Ovary (tissue), 3 donors: ENCODE data around the gene CLECL1.

Source experiments
- EP300 ChIP-seq: sonication (generic); formaldehyde crosslinking; IDR thresholded peaks from one replicate; pipeline ENCODE4 v1.6.1; 2017; ENCODE audit warnings: antibody characterized with exemption
- TF ChIP-seq, protein P1 (sequence below), 3 donors: fragments of 450-650 bp in 2 of 3; fragments of 200-600 bp in 1 of 3; IDR thresholded peaks; one replicate each; pipeline versions ENCODE4 v1.5.1 to v1.8.0; 2016 to 2022; ENCODE audit warnings: antibody characterized with exemption in 3 of 3, mild to moderate bottlenecking in 1 of 3
- donor health status: DM: no; HTN: no; CAD: no.

DNA sequence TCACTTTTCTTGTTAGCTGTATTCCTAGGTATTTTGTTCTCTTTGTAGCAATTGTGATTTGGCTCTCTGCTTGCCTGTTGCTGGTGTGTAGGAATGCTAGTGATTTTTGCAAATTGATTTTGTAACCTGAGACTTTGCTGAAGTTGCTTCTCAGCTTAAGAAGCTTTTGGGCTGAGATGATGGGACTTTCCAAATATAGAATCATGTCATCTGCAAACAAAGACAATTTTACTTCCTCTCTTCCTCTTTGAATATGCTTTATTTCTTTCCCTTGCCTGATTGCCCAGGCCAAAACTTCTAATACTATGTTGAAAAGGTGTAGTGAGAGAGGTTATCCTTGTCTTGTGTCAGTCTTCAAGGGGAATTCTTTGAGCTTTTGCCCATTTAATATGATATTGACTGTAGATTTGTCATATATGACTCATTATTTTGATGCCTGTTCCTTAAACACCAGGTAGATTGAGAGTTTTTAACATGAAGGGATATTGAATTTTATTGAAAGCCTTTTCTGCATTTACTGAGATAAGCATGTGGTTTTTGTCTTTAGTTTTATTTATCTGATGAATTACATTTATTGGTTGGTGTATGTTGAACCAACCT, 26.7 kb downstream of the CLECL1 start:
- TF ChIP-seq, protein P1, sequence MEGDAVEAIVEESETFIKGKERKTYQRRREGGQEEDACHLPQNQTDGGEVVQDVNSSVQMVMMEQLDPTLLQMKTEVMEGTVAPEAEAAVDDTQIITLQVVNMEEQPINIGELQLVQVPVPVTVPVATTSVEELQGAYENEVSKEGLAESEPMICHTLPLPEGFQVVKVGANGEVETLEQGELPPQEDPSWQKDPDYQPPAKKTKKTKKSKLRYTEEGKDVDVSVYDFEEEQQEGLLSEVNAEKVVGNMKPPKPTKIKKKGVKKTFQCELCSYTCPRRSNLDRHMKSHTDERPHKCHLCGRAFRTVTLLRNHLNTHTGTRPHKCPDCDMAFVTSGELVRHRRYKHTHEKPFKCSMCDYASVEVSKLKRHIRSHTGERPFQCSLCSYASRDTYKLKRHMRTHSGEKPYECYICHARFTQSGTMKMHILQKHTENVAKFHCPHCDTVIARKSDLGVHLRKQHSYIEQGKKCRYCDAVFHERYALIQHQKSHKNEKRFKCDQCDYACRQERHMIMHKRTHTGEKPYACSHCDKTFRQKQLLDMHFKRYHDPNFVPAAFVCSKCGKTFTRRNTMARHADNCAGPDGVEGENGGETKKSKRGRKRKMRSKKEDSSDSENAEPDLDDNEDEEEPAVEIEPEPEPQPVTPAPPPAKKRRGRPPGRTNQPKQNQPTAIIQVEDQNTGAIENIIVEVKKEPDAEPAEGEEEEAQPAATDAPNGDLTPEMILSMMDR (IDR thresholded peaks at IDR 0.05): no peak
- TF ChIP-seq EP300: no peak
